A549 treated with CpdA at 1 μM for 4 hours (cell line): ENCODE measurements around the gene AURKA. TPM values are rescaled to one million over a fixed set of nuclear protein-coding genes. Genes with fewer than 3 reads are reported as not detected.

ENCODE experiments used
- total RNA-seq: library from RNA; stranded (reverse); fragments of 200-300 nt; extraction: Qiagen RNA extraction; gene quantifications from 5 replicates; pipeline ENCODE4 v1.2.3, GENCODE V29; 2022; ENCODE audit warnings: low read depth

Gene AURKA
- 107 to 121 TPM (median 117 TPM) in 5 replicates for total RNA-seq

GRCh38 chr20:56392132-56392880 lies at the start of gene AURKA, which contains the start of gene CSTF1:
TSS of gene AURKA (minus strand) at chr20:56392215. CDS start at chr20:56388197, 4,018 bp downstream.
TSS of gene CSTF1 (plus strand) at chr20:56392645. CDS start at chr20:56395553, 2,908 bp downstream.

DNA sequence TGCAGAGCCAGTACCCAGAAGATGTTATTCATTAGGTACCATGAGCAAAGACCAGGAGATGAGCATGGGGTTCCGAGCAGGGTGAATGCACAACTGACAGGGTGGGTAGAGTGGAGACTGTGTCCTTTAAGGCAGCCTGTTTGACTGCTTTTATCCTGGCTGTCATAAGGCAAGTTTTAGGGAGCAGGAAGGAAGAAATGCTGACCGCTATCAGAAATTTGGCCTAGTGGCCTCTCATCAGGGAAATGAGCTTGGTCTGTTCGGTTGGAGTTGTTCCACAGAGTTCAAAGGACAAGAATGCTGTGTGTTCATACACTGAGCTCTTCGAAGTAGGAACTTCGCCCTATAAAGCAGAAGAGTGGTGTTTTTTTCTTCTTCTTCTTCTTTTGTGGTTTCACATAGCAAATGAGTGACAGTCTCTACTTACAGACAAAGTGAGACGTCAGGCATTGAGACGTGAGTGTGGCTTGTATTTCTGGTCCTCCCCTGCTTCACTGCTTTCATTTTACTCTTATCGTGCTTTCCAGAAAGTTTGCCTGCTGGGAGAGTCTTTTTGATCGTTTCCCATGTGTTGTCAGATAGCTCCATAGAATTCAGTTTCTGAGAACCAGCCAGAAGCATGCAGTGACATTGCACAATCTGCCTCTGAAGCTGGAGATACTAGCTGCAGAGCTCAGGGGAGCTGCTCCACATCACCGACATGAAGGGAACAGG lies 19.9 kb upstream of the AURKA start, which contains the start of gene CASS4:
Gene CASS4, plus strand, starts transcription at position 502 of the 714 bp plus-strand sequence. Its CDS starts 199 bp downstream, at position 701.

GRCh38 chr20:56358600-56359211 lies 33.3 kb downstream of the AURKA start, which contains the start of gene FAM210B:
TSS of gene FAM210B (plus strand) at chr20:56358974. CDS start at chr20:56359006, 32 bp downstream.

Other genes with a start within 250 kb of the AURKA start
- not detected in 5 replicates for gene MC3R, start 143.5 kb downstream of the AURKA start, total RNA-seq
- 9.8 to 11.6 TPM (median 11.1 TPM) in 5 replicates for gene FAM210B, start 33.2 kb downstream of the AURKA start, total RNA-seq
- 36.1 to 42.9 TPM (median 39.5 TPM) in 5 replicates for gene CSTF1, start 430 bp upstream of the AURKA start, total RNA-seq
- gene CASS4, start 20.0 kb upstream of the AURKA start, total RNA-seq = 0.03 to 0.09 TPM (median 0.08 TPM) in 3 of 5 replicates, not detected in the others
- gene RTF2, start 76.4 kb upstream of the AURKA start, total RNA-seq = 78.7 to 104 TPM (median 90.4 TPM) in 5 replicates
- 0.17 to 0.59 TPM (median 0.40 TPM) in 3 of 5 replicates, not detected in the others for gene FAM209A, start 132.5 kb upstream of the AURKA start, total RNA-seq
- gene FAM209B, start 141.0 kb upstream of the AURKA start, total RNA-seq = 0.32 to 0.76 TPM (median 0.63 TPM) in 3 of 5 replicates, not detected in the others
- gene TFAP2C, start 237.1 kb upstream of the AURKA start, total RNA-seq = 12.8 to 17.1 TPM (median 15.8 TPM) in 5 replicates